Smooth muscle cell (in vitro differentiated cells): ENCODE measurements around the gene TAF4B. TPM values are rescaled to one million over a fixed set of nuclear protein-coding genes. Genes with fewer than 3 reads are reported as not detected.

ENCODE experiments used
- DNase-seq: peaks from one replicate; lab custom pipeline; 2025; ENCODE audit not compliant: unreplicated experiment; lab: John Stamatoyannopoulos, UW
- H2AFZ ChIP-seq: fragments of 200-600 bp; sonication (generic); 2 replicates; pipeline ENCODE4 v1.6.0; 2016; ENCODE audit warnings: antibody characterized with exemption, low read depth, mild to moderate bottlenecking
- H3F3A ChIP-seq: fragments of 200-600 bp; sonication (generic); 2 replicates; pipeline ENCODE4 v1.6.0; 2017; ENCODE audit warnings: antibody characterized with exemption, low read depth
- H3K27ac ChIP-seq: fragments of 200-600 bp; sonication (generic); 2 replicates; pipeline ENCODE4 v1.5.1; 2016; ENCODE audit warnings: low read depth, mild to moderate bottlenecking
- H3K27me3 ChIP-seq: fragments of 200-600 bp; sonication (generic); 2 replicates; pipeline ENCODE4 v1.6.1; 2016; ENCODE audit warnings: low read depth, mild to moderate bottlenecking
- H3K36me3 ChIP-seq: fragments of 200-600 bp; sonication (generic); 2 replicates; pipeline ENCODE4 v1.5.1; 2016; ENCODE audit warnings: low read depth
- H3K4me1 ChIP-seq: fragments of 200-600 bp; sonication (generic); 2 replicates; pipeline ENCODE4 v1.5.1; 2016; ENCODE audit warnings: low read depth
- H3K4me2 ChIP-seq: fragments of 200-600 bp; sonication (generic); 2 replicates; pipeline ENCODE4 v1.6.0; 2016; ENCODE audit warnings: mild to moderate bottlenecking
- H3K4me3 ChIP-seq: fragments of 200-600 bp; sonication (generic); 2 replicates; pipeline ENCODE4 v1.5.1; 2016; ENCODE audit warnings: mild to moderate bottlenecking
- H3K79me2 ChIP-seq: fragments of 200-600 bp; sonication (generic); 2 replicates; pipeline ENCODE4 v1.6.0; 2016; ENCODE audit warnings: low read depth, mild to moderate bottlenecking
- H3K9ac ChIP-seq: fragments of 200-600 bp; sonication (generic); 2 replicates; pipeline ENCODE4 v1.6.0; 2016; ENCODE audit warnings: low read depth
- H3K9me3 ChIP-seq: fragments of 200-600 bp; sonication (generic); replicated peaks from 2 replicates; pipeline ENCODE4 v1.5.1; 2016; ENCODE audit warnings: low read depth
- H4K20me1 ChIP-seq: fragments of 200-600 bp; sonication (generic); 2 replicates; pipeline ENCODE4 v1.6.0; 2016; ENCODE audit warnings: low read depth
- CTCF ChIP-seq: fragments of 200-600 bp; sonication (generic); IDR thresholded peaks from 2 replicates; pipeline ENCODE4 v1.5.1; 2017; ENCODE audit warnings: borderline replicate concordance, mild to moderate bottlenecking, antibody characterized with exemption; ENCODE audit not compliant: insufficient read depth, poor library complexity, severe bottlenecking
- WGBS: methylation state at CpG from one replicate; pipeline ENCODE4 v1.1.7; 2016; ENCODE audit warnings: low lambda C conversion rate; 5-methylcytosine and 5-hydroxymethylcytosine counted together
- polyA plus RNA-seq: library from polyadenylated mRNA; unstranded; fragments of >200 nt; fragmentation: Nextera tagmentation; extraction: Ambion mirVana; gene quantifications from 2 replicates; pipeline ENCODE4 v1.2.1, GENCODE V29; 2016
- total RNA-seq: library from RNA; depleted of rRNA; stranded (reverse); fragments of >200 nt; gene quantifications from 2 replicates; pipeline ENCODE4 v1.2.3, GENCODE V29; 2014

TAF4B gene
- total and polyA plus RNA-seq, 2 experiments from 2014 or later: 1.6 to 2.7 TPM

- Histone ChIP-seq H3K36me3 (no peaks in the 10 kb centered on the region), H3K9ac (no peak overlapping the region), H3K27ac (no peak overlapping the region), H3K4me2 (no peak overlapping the region), H3F3A (no peaks in the 10 kb centered on the region), H3K4me3 (no peak overlapping the region), H3K4me1 (no peaks in the 10 kb centered on the region), H3K79me2 (no peaks in the 10 kb centered on the region), H2AFZ (no peak overlapping the region), H3K9me3 (no peaks in the 10 kb centered on the region), H3K27me3 (no peaks in the 10 kb centered on the region), H4K20me1 (no peaks in the 10 kb centered on the region)
- TF ChIP-seq CTCF: no peak
- WGBS: 94% methylated on average over 9 of the region's 9 CpGs
- DNase-seq: no peak
Observed at GRCh38 chr18:26421931-26422330, 195.7 kb downstream of the TAF4B start.

- no peak for TF ChIP-seq CTCF
- no peaks in the 10 kb centered on the region for H3K27me3 ChIP-seq
- no peak overlapping the region for H3K4me3 ChIP-seq
- H3K4me2 ChIP-seq: no peak overlapping the region
- no peak overlapping the region for H2AFZ ChIP-seq
- WGBS: 79% methylated on average over 6 of the region's 6 CpGs
- no peak for DNase-seq
- H3K9me3 ChIP-seq: no peaks in the 10 kb centered on the region
- no peaks in the 10 kb centered on the region for H3K79me2 ChIP-seq
- no peaks in the 10 kb centered on the region for H3K36me3 ChIP-seq
- no peaks in the 10 kb centered on the region for H4K20me1 ChIP-seq
- no peaks in the 10 kb centered on the region for H3F3A ChIP-seq
- no peak overlapping the region for H3K27ac ChIP-seq
- no peak overlapping the region for H3K9ac ChIP-seq
- no peaks in the 10 kb centered on the region for H3K4me1 ChIP-seq
Observed at GRCh38 chr18:26422472-26423162, 196.4 kb downstream of the TAF4B start.

- Histone ChIP-seq H3F3A (no peaks in the 10 kb centered on the region), H3K79me2 (no peaks in the 10 kb centered on the region), H3K36me3 (no peaks in the 10 kb centered on the region), H3K9ac (no peak overlapping the region), H3K4me1 (no peaks in the 10 kb centered on the region), H3K4me2 (peak overlapping the region; percentile 46), H2AFZ (no peak overlapping the region), H3K27ac (no peak overlapping the region), H3K9me3 (no peaks in the 10 kb centered on the region), H3K4me3 (no peak overlapping the region), H3K27me3 (no peaks in the 10 kb centered on the region), H4K20me1 (no peaks in the 10 kb centered on the region)
- 81% methylated on average over 4 of the region's 4 CpGs for WGBS
- TF ChIP-seq CTCF: no peak
- no peak for DNase-seq
Observed at GRCh38 chr18:26424428-26425147, 198.3 kb downstream of the TAF4B start.
